Natural killer cell (primary cell): ENCODE results near the gene SCAP. TPM values are rescaled to one million over a fixed set of nuclear protein-coding genes. Genes with fewer than 3 reads are reported as not detected.
"Not testable (repeated sequence)": the region's sequence is repeated elsewhere in the genome, so short reads cannot be mapped to it uniquely, and the experiment has no call there.

ENCODE experiments used
- ATAC-seq, 3 donors: fragments of 150-1000 bp in 2 of 3; fragments of 200-7000 bp in 1 of 3; cut with Tn5 transposase; 1 replicate in 1 of 3; 2 replicates in 2 of 3; pipeline ENCODE4 v1.10.0; 2021; ENCODE audit warnings: mild to moderate bottlenecking in 2 of 3, moderate library complexity in 2 of 3
- DNase-seq, 2 donors: peaks; one replicate each; pipeline versions ENCODE4 v3.0.0 to v3.0.0-alpha.2; 2013 to 2021; ENCODE audit warnings: mixed read lengths in 1 of 2
- H3K27ac ChIP-seq: one replicate; pipeline ENCODE4 v1.5.1; 2013; ENCODE audit warnings: mild to moderate bottlenecking, low read length
- H3K27me3 ChIP-seq: one replicate; pipeline ENCODE4 v1.6.1; 2013; ENCODE audit warnings: low read length; ENCODE audit not compliant: control insufficient read depth, insufficient read depth
- H3K36me3 ChIP-seq: one replicate; pipeline ENCODE4 v1.6.1; 2013; ENCODE audit warnings: low read length; ENCODE audit not compliant: control insufficient read depth, insufficient read depth
- H3K4me1 ChIP-seq: one replicate; pipeline ENCODE4 v1.6.1; 2013; ENCODE audit warnings: low read length; ENCODE audit not compliant: control insufficient read depth, insufficient read depth
- H3K4me3 ChIP-seq: one replicate; pipeline ENCODE4 v1.5.1; 2013; ENCODE audit warnings: low read length
- H3K9me3 ChIP-seq: one replicate; pipeline ENCODE4 v1.6.1; 2013; ENCODE audit warnings: low read length; ENCODE audit not compliant: control insufficient read depth, insufficient read depth
- H3K27ac Mint-ChIP-seq, 2 donors: one replicate each; pipeline ENCODE4 v1.8.0; 2022; ENCODE audit warnings: mild to moderate bottlenecking in 2 of 2, mixed read lengths in 2 of 2, moderate library complexity in 1 of 2
- H3K27me3 Mint-ChIP-seq, 2 donors: one replicate each; pipeline ENCODE4 v1.8.0; 2022; ENCODE audit warnings: low read depth in 2 of 2, mixed read lengths in 2 of 2
- H3K36me3 Mint-ChIP-seq: one replicate; pipeline ENCODE4 v1.8.0; 2022; ENCODE audit warnings: mixed read lengths
- H3K4me1 Mint-ChIP-seq, 2 donors: one replicate each; pipeline ENCODE4 v1.8.0; 2022; ENCODE audit warnings: mixed read lengths in 2 of 2
- H3K4me3 Mint-ChIP-seq: one replicate; pipeline ENCODE4 v1.8.0; 2022; ENCODE audit warnings: mild to moderate bottlenecking, moderate library complexity, mixed read lengths
- H3K9me3 Mint-ChIP-seq, 2 donors: one replicate each; pipeline ENCODE4 v1.8.0; 2022; ENCODE audit warnings: mixed read lengths in 2 of 2
- CTCF ChIP-seq: fragments of 200-600 bp; IDR thresholded peaks from one replicate; pipeline ENCODE4 v1.8.0; 2022; ENCODE audit warnings: antibody characterized with exemption
- WGBS: methylation state at CpG from one replicate; pipeline ENCODE4 v1.1.7; 2013; ENCODE audit warnings: missing lambda C conversion rate; ENCODE audit not compliant: insufficient coverage; 5-methylcytosine and 5-hydroxymethylcytosine counted together
- intact Hi-C: fragments of 100-400 bp; cut with micrococcal nuclease; formaldehyde crosslinking; loops from one replicate; pipeline ENCODE4 v1.14.2; 2022
- total RNA-seq, 4 donors: library from RNA; stranded (reverse); fragments of 120-200 nt in 1 of 4; gene quantifications; one replicate each; pipeline versions ENCODE4 v1.2.3 to v1.2.4, GENCODE V29; 2013 to 2022

SCAP gene
- total RNA-seq, 3 donors from 2014 or later (not counting 1 experiment from before 2014, with no cell fraction given) = 63.9 to 104 (median 82.7) TPM

- ATAC-seq = peak; percentile 94 to 99 (median 94)
Measured at GRCh38 chr3:47513125-47513929, 37.6 kb upstream of the SCAP start, which contains the start of gene ELP6. ELP6 (minus strand) TSS chr3:47513712; CDS start chr3:47513590, 122 bp downstream.

DNA sequence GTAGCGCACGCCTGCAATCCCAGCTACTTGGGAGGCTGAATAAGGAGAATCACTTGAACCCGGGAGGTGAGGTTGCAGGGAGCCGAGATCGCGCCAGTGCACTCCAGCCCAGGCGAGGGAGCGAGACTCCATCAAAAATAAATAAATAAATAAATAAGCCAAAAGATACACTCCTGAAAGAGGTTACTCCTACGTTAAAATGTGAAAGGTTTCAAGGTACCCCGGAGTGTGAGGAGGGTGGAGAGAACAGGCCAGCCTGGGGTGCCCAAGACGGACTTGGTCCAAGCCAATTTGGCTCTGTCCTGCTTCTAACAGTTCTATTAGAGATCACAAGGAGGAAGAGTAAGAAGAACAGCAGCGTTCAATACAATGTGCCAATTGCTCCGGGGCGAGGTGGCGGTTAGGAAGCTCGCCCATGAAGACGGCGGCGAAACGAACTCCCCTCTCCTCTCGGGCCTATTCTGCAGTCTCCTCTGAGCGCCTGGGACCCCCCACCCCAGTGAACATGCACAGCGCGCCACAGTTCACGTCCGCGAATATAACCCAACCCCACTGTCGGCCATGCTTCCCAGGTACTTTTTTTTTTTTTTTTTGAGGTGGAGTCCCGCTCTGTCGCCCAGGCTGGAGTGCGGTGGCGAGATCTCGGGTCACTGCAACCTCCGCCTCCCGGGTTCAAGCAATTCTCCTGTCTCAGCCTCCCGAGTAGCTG lies 36.8 kb upstream of the SCAP start:
- Mint-ChIP-seq H3K9me3 (no peaks in the 10 kb centered on the region), H3K4me1 (peaks cover 0 to 17% of the 10 kb centered on the region in 2 donors), H3K36me3 (no peaks in the 10 kb centered on the region), H3K4me3 (peak overlapping the region; percentile 92), H3K27me3 (no peaks in the 10 kb centered on the region), H3K27ac (peak overlapping the region; percentile 91 to 93)
- H3K4me3 ChIP-seq = peak overlapping the region; percentile 65
- peaks cover 14% of the 10 kb centered on the region for H3K4me1 ChIP-seq
- 11% methylated on average over 31 of the region's 36 CpGs for WGBS
- peak overlapping the region; percentile 76 for H3K27ac ChIP-seq
- TF ChIP-seq CTCF = no peak
- H3K36me3 ChIP-seq = peaks cover 14% of the 10 kb centered on the region
- peak; percentile 17 to 51 for DNase-seq
- H3K27me3 ChIP-seq = no peaks in the 10 kb centered on the region
- no peak for ATAC-seq
- no peaks in the 10 kb centered on the region for H3K9me3 ChIP-seq
- intact Hi-C loops = loop anchor here (1.0 to 5.0 kb wide), 4 partner anchors 36 to 290 kb away; partner anchors contain the start of gene DHX30

More at GRCh38 chr3:47513125-47513929, 37.6 kb upstream of the SCAP start, which contains the start of gene ELP6:
- under 1% methylated on average over 71 of the region's 71 CpGs for WGBS
- Mint-ChIP-seq H3K27ac (peak within 1 kb of the TSS; percentile 91 to 93), H3K36me3 (no peaks in the 10 kb centered on the region), H3K4me3 (peak within 1 kb of the TSS; percentile 92), H3K27me3 (no peaks in the 10 kb centered on the region), H3K9me3 (no peaks in the 10 kb centered on the region), H3K4me1 (peaks cover 0 to 17% of the 10 kb centered on the region in 2 donors)
- peak; percentile 95 to 100 for DNase-seq
- peak; percentile 61 for TF ChIP-seq CTCF
- Histone ChIP-seq H3K27me3 (no peaks in the 10 kb centered on the region), H3K4me1 (peaks cover 14% of the 10 kb centered on the region), H3K4me3 (peak within 1 kb of the TSS; percentile 65), H3K9me3 (no peaks in the 10 kb centered on the region), H3K36me3 (peaks cover 14% of the 10 kb centered on the region), H3K27ac (peak within 1 kb of the TSS; percentile 76)
- intact Hi-C loops = loop anchor here (1.0 to 5.0 kb wide), 4 partner anchors 37 to 289 kb away; partner anchors contain the start of gene DHX30

GRCh38 chr3:47505267-47505666 lies 29.5 kb upstream of the SCAP start:
- H3K9me3 Mint-ChIP-seq, H3K36me3 Mint-ChIP-seq, H3K4me1 ChIP-seq, DNase-seq, H3K4me3 ChIP-seq, H3K27me3 ChIP-seq, H3K9me3 ChIP-seq, H3K4me3 Mint-ChIP-seq, H3K27ac Mint-ChIP-seq, intact Hi-C loops, H3K4me1 Mint-ChIP-seq, ATAC-seq, H3K27ac ChIP-seq, H3K27me3 Mint-ChIP-seq: not testable (repeated sequence)
- peaks cover 38% of the 10 kb centered on the region for H3K36me3 ChIP-seq
- WGBS = 100% methylated on average over 2 of the region's 6 CpGs

- Mint-ChIP-seq H3K4me1 (peaks cover 0 to 5% of the 10 kb centered on the region in 2 donors), H3K9me3 (no peaks in the 10 kb centered on the region), H3K27me3 (no peaks in the 10 kb centered on the region), H3K4me3 (no peak overlapping the region), H3K27ac (no peak overlapping the region), H3K36me3 (peaks cover 7% of the 10 kb centered on the region)
- no peaks in the 10 kb centered on the region for H3K4me1 ChIP-seq
- TF ChIP-seq CTCF = no peak
- H3K27ac ChIP-seq = no peak overlapping the region
- ATAC-seq (no peak), DNase-seq (no peak)
- 93% methylated on average over 7 of the region's 7 CpGs for WGBS
- intact Hi-C loops = no loop called here
- H3K9me3 ChIP-seq = no peaks in the 10 kb centered on the region
- no peaks in the 10 kb centered on the region for H3K27me3 ChIP-seq
- H3K4me3 ChIP-seq = no peak overlapping the region
- H3K36me3 ChIP-seq = peaks cover 38% of the 10 kb centered on the region
Measured at GRCh38 chr3:47504113-47504512, 28.4 kb upstream of the SCAP start.
